ENCODE results near the gene MKLN1.

Gene MKLN1

DNA sequence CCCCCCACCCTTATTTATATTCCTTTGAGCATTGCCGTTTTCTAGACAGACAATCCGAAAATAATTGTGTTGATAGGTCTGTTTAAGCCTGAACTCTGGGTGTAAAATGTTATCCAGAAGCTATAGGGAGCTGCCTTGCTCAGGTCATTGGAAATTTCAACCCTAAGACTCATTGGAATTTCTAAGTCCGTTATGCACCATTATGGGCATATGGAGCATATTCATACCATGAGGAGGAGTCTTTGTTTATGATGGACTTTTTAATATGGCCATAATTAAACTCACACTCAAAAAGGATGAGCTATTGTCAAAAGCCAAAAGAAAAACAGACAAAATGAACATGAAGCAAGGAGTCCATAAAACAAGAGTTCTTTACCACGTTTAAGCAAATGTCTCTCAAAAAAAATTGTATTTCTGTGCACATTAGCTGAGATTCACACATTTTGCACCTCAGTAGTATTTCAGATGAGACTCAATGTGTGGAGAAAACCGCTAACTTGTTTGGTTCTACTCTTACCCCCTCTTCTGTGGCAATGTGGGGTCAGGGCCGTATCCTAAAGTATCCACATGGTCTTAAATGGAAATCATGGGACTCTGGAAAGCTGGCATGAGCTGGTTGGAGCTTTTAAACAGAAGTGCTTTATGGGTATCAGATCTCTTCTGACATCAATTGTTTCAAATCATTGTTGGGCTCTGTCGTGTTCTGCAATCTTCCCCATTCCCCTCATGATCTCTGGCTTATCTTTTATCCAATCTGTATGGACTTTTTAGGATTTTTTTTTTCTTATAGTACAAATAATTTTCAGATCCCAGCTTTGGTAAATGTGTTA lies 168.2 kb downstream of the MKLN1 start:
- Histone ChIP-seq H3K27ac (no peak overlapping the region), H3K4me3 (no peak overlapping the region)
- DNase-seq (ENCODE audit: low spot score) = no peak
- TF ChIP-seq, protein P1, sequence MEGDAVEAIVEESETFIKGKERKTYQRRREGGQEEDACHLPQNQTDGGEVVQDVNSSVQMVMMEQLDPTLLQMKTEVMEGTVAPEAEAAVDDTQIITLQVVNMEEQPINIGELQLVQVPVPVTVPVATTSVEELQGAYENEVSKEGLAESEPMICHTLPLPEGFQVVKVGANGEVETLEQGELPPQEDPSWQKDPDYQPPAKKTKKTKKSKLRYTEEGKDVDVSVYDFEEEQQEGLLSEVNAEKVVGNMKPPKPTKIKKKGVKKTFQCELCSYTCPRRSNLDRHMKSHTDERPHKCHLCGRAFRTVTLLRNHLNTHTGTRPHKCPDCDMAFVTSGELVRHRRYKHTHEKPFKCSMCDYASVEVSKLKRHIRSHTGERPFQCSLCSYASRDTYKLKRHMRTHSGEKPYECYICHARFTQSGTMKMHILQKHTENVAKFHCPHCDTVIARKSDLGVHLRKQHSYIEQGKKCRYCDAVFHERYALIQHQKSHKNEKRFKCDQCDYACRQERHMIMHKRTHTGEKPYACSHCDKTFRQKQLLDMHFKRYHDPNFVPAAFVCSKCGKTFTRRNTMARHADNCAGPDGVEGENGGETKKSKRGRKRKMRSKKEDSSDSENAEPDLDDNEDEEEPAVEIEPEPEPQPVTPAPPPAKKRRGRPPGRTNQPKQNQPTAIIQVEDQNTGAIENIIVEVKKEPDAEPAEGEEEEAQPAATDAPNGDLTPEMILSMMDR (IDR thresholded peaks at IDR 0.05) = no peak

DNA sequence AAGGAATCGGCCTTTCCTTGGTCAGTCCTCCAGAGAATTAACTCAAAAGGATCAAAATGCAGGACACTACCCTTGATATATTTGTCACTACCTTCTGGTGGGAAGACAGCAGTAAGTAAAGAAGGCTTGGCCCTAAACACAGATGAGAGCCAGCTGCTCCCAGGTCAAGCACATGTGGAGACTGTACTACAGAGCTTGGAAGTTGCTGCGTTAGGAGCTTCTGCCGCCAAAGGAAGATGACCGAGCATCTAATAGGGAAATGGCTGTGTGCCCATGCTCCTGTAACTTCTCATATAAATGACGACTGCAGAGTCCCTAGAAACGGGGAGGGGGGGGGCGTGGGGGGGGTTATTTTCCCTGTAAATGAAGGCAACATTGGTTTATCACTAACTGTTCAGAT lies 169.8 kb downstream of the MKLN1 start:
- DNase-seq (ENCODE audit: low spot score) = no peak
- no peak overlapping the region for H3K4me3 ChIP-seq
- peak overlapping the region in 1 of 2 donors; percentile 52 for H3K27ac ChIP-seq
- TF ChIP-seq, protein P1 (IDR thresholded peaks at IDR 0.05) = no peak

DNA sequence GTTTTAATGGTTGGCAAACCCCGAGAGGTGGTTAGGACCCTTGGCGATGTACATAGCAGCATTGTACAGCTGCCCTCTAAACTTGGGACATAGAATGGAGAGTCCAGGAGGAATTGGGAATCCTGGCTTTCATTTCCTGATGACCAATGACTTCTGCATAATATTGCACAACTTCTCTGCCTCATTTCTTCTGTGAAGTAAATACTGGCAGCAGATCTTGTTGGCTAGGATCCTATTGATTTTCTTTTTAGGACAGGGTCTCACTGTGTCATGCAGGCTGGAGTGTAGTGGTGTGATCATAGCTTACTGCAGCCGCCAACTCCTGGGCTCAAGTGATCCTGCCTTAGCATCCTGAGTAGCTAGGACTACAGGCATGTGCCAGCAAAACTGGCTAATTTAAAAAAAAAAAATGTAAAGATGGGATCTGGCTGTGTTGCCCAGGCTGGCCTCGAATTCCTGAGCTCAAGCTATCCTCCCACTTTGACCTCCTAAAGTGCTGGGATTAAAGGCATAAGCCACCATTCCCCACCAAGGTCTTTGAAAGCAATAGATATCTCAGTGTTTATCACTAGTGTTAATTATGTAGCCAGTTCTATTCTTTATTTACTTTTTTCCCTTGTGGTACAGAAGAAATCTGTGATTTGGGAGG lies 170.7 kb downstream of the MKLN1 start:
- TF ChIP-seq, protein P1 (IDR thresholded peaks at IDR 0.05) = no peak
- H3K4me3 ChIP-seq = no peak overlapping the region
- DNase-seq (ENCODE audit: low spot score) = no peak
- peak overlapping the region in 1 of 2 donors; percentile 52 for H3K27ac ChIP-seq

DNA sequence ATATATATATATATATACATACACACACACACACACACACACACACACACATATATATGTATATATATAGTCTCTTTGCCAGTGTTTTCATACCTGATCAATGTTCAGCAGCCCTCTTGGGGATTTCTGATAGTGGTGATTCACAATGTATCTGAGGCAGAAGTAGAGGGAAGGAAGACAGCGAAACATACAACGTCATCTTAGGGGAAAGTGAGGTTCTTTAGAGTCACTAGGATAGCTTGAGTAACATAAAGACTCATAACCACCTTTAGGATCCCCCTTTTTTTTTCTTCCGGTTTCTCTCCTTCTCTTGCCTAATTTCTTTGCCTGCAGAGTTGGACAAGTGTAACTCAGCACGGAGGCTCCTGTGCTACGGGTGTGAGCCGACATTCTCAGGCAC lies 172.1 kb downstream of the MKLN1 start:
- H3K4me3 ChIP-seq = no peak overlapping the region
- TF ChIP-seq, protein P1 (IDR thresholded peaks at IDR 0.05) = no peak
- DNase-seq (ENCODE audit: low spot score) = no peak
- H3K27ac ChIP-seq = no peak overlapping the region

DNA sequence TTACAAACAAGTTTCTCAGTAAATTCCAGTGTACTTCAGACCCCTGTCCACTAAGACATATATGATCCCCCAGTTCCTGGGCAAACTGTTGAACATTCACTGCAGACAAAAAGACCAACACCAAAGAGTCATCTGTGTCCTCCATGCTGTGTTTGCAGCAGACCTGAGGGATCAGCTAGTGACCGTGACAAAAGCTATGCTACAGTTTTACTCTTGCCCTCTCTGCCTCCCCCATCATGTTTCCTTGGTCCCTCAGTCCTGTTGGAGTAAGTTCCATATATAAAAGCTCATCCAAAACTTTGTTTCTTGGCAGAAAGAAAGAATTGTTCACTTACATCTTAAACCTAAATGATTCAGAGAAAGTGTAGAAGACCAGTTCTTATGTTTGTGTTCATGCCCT lies 172.7 kb downstream of the MKLN1 start:
- TF ChIP-seq, protein P1 (IDR thresholded peaks at IDR 0.05) = no peak
- no peak overlapping the region for H3K4me3 ChIP-seq
- no peak for DNase-seq (ENCODE audit: low spot score)
- no peak overlapping the region for H3K27ac ChIP-seq

DNA sequence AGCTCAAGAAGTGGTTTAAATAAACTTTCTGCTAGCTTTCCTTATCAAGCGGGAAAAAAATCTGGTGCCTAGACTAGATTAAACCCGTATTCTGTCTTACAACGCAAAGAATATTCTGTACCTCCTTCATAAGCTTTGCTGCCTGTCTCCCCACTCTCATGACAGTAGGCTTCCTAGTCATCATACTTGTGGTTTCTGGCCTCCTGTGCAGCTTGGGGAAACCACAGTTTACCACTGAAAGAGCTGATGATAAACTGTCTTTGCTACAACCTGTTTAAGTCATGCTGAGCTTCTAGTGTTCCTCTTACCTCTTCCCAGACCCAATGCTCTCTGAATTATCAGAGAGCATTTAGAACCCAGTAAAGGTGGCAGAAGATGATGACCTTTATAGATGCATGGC lies 173.7 kb downstream of the MKLN1 start:
- TF ChIP-seq, protein P1 (IDR thresholded peaks at IDR 0.05) = no peak
- H3K27ac ChIP-seq = peak overlapping the region in 1 of 2 donors; percentile 55
- DNase-seq (ENCODE audit: low spot score) = no peak
- H3K4me3 ChIP-seq = no peak overlapping the region
